CD4-positive, alpha-beta T cell treated with Interleukin-12 subunit alpha and Interleukin-12 subunit beta, for 1 hour (primary cell): ENCODE results near the gene PLAU.
"Not testable (repeated sequence)": the region's sequence is repeated elsewhere in the genome, so short reads cannot be mapped to it uniquely, and the experiment has no call there.

Experiments used
- DNase-seq: peaks from one replicate; pipeline ENCODE4 v3.0.0-alpha.2; 2020

Gene PLAU

DNA sequence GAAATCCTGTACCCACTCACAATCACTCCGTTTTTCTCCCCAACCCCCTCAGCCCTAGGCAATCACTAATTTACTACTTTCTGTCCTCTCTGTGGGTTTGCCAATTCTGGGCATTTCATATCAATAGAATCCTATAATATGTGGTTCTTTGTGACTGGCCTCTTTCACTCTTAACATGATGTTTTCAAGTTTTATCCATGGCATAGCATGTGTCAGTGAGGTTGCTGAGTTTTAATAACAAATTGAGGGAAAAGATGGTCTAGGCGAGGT, 11.9 kb downstream of the PLAU start:
- no peak for DNase-seq

DNA sequence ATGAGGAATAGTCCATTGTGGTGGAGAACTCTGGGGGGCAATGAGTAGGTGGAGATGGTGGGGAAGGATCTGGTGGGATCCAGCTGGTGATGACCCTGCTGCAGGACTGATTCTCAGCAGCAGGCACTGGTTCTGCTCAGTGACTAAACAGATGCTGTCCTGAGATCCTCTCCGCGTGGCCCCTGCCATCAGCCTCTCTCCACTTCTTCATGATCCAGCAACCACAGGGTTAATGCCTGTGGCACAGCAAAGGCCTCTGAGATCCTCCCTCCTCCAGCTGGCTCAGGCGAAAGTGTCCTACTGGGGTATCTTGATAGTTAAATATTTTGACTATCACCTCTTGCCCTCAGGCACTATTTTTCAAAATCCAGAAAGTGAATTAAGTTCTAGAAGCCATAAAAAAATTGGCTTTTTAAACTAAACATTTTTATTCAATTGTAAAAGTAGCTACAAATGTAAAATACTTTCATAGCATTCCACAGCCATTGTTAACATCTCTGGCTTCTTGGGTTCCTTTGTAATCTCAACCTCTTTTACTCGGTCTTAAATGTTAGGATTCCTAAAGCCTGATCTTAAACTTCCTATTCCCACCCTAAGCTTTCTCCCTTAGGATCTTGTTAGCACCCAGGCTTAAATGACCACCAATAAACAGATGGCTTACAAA, 13.1 kb downstream of the PLAU start:
- DNase-seq = no peak

DNA sequence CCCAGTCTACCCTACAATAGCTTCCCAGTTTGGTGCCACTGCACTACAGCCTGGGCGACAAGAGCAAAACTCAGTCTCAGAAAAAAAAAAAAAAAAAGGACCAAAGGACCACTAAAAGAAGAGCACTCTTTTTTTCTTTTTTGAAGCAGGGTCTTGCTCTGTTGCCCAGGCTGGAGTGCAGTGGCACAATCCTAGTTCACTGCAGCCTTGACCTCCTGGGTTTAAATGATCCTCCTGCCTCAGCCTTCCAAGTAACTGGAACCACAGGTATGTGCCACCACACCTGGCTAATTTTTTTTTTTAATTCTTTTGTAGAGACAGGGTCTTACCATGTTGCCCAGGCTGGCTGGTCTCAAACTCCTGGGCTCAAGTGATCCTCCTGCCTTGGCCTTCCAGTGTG, 14.0 kb downstream of the PLAU start:
- DNase-seq = no peak

DNA sequence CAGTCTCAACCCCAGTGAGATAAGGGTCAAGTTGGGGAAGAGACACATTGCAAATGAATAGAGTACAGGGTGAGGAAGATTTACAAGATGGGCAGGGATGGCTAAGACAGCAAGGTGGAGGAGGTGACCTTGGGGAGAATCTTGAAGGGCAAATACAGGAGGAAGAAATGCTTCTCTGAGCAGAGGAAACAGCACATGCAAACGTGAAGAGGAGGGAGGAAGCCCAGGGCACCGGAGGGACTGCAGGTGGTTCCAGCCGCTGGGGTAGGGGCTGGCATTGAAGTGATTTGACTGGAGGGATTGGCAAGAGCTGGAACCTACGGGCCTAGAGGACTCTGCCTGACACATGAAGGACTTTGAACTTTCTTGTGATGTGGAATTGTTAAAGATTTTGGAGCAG, 14.6 kb downstream of the PLAU start:
- DNase-seq = no peak

DNA sequence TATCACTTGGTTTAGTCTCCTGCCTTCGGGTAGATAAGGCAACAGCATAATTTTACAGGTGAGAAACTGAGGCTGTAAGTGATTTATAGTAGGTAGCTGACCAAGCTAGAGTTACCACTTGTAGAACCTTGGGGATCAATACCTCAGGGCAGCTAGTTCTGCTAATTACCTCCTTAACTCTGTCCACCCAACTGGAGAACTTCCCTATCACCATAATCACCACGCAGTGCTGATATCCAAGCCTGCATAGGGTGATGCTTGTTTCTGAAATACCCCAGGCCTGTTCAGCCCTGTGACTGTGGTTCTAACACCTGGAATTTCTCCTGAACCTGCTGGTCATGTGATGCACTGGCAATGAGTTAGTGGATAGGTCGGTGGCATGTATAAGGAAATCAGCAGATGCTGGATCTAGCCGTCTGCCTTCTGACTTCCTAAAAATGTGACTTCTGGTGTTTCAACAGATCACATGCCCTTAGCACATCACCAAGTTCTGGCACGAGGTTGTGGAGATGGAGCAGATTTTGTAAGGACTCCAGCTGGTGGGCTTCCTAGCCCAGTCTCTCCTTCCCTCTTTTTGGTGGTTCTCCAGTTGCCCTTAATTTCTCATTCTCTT, 15.3 kb downstream of the PLAU start:
- DNase-seq = no peak

DNA sequence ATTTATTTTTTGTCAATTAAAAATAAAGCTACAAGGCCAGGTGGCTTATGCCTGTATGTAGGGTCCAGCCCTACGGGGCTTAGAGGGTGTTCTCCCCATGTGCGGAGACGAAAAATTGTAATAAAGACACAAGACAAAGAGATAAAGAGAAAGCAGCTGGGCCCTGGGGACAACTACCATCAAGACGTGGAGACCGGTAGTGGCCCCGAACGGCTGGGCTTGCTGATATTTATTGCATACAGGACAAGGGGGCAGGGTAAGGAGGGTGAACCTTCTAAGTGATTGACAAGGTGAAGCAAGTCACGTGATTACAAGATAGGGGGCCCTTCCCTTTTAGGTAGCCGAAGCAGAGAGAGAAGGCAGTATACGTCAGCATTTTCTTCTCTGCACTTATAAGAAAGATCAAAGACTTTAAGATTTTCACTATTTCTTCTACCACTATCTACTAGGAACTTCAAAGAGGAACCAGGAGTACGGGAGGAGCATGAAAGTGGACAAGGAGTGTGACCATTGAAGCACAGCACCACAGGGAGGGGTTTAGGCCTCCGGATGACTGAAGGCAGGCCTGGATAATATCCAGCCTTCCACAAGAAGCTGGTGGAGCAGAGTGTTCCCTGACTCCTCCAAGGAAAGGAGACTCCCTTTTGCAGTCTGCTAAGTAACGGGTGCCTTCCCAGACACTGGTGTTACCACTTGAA, 19.8 kb downstream of the PLAU start:
- DNase-seq = not testable (repeated sequence)

DNA sequence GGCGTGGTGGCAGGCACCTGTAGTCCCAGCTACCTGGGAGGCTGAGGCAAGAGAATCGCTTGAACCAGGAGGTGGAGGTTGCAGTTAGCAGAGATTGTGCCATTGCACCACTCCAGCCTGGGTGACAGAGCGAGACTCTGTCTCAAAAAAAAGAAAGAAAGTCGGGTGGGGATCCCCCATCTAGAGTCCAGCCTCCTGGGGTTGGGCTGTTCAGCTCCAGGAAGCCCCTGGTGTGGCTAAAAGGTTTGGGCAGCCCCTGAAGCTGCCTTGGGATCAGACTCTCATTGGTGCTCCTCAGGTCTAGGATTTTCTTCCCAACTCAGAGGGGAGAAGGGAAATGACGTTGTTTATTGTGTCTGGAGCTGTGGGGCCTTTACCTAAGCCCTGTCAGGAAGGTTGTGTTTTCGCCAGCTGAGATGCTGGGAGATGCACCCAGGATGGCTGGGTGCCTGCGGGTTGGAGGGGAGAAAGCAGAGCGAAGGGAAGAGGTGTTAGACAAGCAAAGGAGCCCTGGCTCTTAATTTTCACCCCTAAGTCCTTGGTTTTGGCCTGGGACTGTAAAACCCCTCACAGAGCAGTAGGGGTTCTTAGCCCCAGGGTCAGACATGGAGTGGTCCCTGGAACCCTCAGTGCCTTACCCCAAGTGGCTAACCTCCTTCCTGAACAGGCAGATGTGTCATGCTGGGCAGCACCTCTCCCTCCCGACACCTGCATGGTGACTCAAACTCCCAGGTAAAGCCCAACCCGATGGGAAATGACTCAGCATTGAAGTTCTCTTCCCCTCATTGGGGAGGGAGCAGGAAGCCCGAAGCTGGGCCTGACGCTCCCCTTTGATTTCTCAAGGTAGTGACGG, 21.1 kb downstream of the PLAU start:
- DNase-seq = peak; percentile 57

DNA sequence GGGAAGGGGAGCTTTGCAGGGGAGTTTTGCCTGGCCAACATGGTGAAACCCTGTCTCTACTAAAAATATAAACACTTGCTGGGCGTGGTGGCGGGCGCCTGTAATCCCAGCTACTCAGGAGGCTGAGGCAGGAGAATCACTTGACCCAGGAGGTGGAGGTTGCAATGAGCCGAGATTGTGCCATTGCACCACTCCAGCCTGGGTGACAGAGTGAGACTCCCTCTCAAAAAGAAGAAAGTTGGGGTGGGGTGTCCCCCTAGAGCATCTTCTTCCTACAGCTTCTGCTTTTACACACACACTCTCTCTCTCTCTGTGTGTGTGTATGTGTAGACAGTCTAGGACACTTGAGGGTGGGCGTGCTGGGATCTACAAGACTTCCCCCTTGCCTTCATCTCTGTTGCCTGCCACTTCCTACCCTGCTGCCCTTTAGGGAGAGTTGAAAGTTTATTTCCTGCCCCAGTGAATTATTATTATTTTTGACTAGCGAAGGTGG, 21.7 kb downstream of the PLAU start:
- DNase-seq = no peak

DNA sequence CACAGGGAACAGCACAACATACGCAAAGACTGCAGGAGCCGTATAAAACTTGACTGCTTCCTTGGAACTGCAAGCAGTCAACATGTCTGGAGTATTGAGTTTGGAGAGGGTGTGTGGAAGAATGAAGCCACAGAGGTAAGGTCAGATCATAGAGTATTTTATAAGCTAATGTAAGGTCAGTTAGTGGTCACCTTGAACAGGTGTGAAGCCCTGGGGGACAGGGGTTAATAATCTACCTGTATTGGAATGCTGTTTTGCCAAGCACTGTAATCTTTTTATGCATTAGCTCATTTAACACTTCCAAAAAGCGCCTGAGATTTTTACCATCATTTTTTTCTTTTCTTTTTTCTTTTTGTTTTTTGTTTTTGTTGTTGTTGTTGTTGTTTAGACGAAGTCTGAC, 23.1 kb downstream of the PLAU start:
- DNase-seq = no peak

DNA sequence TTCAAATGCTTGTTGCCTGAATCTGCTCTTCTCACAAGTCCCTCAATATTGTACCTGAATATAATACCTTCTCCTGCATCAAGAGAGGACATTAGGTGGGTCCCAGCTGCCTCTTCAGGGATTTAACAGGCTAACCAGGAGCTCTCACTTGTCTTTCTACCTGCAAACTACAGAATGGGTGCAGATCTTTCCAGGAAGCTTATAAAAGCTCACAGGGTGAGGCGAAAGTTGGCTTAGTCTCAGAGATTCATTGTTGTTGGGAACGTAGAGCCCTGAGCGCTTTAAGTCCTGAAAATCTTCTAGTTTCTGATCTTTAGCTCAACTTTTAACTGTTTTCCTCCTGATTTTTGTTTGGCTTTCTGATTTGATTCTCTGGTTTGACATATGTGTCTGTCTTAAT, 25.0 kb downstream of the PLAU start:
- DNase-seq = no peak

DNA sequence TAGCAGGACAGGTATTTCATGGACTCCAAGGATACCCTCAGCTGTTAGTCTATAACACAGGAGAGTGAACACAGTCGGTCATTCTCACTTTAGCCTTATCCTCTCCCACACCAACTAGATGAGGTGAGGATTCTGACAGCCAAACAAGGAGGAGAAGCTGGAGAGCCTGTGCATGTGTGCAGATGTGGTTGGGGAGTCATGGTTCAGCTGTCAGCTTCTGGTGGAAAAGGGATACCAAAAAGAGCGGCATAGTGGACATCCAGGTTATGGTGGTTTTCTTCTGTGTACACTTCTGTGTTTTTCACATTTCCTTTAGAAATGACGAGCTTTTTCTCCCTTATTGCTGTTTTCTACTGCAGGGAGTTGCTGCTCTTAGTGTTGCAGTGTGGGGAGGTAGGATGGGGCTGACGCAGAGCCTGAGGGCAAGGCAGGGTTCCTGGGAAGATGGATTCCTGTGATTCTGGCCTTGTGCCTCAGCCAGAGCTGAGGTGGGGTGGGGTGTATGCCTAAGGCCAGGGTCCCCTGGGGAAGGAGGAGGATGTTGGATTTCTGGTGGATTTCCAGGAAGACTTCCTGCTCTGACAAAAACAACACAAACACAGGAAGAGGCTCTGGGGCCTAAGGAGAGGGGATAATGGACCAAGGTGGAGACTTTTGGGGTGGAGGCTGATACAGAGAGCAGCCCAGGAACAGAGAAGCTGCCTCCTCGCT, 26.6 kb downstream of the PLAU start:
- DNase-seq = no peak

DNA sequence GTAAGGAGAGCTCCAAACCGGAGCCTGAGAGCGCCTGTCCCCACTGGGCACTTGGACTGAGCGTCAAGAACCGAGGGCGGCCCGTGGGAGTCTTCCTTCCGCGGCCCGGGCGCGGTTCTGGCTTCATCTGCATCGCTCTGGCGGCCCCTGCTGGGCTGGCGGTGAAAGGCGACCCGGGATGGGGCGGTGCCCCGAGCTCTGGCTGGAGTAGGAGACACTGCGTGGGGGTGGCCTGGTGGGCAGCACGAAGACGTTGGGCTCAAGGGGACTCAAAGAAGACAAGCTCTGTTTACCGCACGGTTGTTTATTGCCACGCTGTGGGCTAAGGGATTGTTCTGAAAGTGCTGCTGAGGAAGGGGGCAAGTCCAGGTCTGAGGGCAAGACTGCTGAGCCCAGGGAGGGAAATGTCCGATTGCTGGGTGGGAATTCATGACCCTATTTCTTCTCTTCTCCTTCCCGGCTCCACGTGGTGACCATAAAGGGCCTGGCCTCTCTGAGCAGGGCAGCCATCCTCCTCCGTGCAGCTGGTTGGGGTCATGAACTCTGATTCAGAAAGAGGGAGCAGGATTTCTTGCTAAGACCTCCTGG, 29.8 kb downstream of the PLAU start:
- peak; percentile 86 for DNase-seq

DNA sequence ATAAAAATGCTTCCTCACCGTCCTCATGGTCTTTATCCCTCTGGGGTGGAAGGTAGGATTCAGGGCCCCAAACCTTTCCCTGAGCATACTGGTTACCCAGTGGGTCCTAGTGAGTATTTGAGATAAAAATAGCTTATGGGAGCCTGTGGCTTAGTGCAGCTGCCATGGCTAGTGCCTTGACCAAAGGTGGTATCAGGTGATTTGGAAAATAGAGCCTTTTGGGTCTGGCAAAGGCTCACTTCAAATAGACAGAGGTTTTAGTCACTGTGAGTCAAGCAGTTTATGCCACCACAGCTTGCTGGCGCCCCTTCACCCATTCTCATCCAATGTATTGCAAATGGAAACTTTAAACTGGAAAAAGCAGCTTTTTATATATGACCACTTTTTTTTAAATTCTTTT, 30.4 kb downstream of the PLAU start:
- DNase-seq = no peak

DNA sequence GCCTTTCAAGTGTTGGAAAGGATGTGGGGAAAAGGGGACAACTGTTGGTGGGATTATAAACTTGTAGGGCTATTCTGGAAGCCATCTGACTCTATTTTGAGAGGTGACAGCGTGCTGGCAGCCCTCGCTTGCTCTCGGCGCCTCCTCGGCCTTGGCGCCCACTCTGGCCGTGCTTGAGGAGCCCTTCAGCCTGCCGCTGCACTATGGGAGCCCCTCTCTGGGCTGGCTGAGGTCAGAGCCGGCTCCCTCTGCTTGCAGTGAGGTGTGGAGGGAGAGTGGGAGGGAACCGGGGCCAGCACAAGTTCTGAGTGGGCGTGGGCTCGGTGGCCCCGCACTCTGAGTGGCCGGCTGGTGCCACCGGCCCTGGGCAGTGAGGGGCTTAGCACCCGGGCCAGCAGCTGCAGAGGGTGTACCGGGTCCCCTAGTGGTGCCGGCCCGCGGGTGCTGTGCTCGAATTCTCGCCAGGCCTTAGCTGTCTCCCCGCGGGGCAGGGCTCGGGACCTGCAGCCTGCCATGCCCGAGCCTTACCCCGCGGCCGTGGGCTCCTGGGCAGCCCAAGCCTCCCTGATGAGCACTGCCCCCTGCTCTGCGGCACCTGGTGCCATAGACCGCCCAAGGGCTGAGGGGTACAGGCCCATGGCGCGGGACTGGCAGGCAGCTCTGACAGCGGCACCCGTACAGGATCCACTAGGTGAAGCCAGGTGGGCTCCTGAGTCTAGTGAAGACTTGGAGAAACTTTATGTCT, 33.6 kb downstream of the PLAU start:
- DNase-seq = no peak

DNA sequence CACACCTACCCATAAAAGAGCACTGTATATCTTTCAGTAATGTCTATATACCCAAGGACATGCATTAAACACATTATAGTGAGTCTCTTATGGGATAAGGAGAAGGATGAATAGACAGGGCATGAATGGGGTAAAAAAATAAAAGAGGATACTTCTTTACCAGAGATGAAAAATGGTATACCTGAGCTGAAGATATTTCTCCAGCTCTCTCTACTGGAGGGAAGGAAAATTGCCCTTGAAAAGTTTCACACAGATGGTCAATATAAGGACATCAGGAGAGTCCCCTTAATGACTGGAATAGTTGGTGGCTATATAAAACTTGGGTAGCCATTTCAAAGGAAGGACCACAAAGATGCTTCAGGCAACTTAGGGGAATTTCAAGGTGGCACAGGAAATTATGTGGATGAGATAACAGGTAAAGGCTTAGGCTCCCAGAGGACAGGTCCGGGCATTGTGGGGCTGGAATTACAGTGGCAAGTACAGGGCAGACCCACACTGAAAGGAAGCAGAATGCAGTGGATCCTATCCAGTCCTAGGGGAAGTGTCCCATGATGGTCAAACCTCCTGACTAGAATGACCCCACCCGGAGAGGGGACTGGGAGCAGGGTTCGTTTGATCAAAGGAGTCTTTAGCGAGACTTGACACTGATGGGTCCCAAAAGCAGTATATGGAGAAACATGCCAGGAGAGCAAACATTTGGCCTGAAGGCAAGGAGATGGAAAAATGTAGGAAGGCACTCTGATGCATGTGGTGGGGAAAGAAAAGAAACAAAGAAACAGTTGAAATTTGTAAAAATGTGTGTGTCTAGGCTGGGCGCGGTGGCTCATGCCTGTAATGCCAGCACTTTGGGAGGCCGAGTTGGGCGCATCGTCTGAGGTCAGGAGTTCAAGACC, 35.6 kb downstream of the PLAU start:
- no peak for DNase-seq

DNA sequence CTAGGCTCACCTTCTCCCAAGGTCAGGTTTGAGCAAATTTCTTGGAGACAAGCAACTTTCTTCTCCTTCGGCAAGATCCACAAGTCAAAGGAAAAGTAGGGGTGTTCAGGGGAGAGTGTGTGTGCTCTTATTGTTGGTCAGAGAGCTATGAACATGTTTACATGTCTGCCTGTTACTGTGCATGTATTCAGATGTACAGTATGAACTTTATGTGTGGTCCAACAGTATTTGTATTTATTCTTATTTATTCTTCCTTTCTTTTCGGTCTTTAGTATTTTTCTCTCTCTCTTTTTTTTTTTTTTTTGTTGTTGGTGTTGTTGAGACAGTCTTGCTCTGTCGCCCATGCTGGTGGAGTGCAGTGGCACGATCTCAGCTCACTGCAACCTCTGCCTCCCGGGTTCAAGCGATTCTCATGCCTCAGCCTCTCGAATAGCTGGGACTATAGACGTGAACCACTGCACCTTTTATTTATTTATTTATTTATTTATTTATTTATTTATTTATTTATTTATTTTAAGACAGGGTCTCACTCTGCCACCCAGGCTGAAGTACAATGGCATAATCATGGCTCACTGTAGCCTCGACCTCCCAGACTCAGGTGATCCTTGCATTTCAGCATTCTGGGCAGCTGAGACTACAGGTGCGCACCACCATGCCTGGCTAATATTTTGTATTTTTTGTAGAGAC, 38.2 kb downstream of the PLAU start:
- DNase-seq = no peak

DNA sequence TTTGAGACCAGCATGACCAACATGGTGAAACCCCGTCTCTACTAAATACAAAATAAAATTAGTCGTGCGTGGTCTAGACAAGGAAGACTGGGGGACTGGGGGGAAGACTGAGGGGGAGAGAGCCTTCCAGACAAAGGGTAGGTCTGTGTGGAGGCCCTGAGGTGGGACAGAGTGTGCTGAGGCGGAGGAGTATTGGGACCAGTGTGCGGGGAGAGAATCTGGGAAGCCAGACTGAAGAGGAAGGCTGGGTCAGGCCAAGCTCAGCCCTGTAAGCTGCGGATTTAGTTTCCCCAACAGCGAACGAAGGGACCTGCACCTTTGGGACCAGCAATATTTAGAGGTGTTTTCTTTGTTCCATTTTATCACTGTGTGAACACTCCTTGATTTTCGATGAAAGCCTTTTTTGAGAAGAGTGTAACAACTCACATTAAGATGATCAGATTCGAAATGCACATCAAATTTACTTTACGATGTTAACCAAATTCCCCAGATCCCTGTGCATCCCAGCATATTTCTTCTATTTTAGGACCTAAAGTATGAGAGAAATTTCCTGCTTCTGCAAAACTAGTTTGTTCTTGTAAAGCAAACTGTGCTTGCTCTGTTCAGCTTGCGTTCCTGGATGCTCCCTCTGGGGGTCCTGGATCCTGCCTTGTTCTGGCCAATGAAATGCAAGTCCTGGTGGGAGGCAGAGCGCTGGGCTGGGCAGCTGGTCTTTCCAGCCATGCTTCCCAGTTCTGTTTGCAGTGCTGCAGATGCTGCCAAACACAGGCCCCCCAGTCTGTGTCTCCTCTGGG, 39.4 kb downstream of the PLAU start:
- no peak for DNase-seq

DNA sequence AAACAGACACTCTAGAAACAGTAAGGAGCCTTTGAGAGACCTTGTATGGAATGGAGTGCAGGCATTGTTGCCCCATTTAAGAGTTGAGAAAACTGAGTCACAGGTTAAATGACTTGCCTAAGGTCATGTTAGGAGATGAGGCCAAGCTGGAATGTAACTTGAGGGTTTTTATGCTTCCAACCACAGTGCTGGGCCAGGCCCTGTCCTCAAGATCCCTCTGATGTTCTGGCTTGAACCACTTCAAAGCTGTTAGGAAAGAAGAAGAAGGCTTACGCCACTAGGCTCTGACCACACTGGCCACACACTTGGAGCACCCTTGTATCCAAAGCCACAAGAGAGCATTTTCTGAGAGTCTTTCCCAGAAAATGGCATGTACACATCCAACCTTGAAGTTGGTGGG, 42.7 kb downstream of the PLAU start:
- no peak for DNase-seq

DNA sequence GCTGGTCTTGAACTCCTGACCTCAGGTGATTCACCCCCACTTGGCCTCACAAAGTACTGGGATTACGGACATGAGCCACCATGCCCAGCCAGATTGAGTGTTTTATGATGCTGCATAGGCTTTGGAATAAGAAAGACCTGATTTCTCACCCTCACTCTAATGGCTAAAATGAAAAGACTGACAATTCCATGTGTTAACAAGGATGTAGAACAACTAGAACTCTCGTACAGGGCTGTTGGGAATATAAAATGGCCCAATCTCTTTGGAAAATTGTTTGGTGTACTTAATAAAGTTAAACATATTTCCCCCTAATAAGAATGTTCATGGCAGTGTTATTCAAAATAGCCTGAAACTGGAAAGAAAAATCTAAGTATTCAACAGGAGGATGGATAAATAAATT, 43.8 kb downstream of the PLAU start:
- no peak for DNase-seq
